Measurements from ENCODE around the gene RNMT. TPM values are rescaled to one million over a fixed set of nuclear protein-coding genes. Genes with fewer than 3 reads are reported as not detected.

Gene RNMT
- total and polyA plus RNA-seq, 2 of the 4 experiments (the other 2 are of a cell fraction), result 13.3 to 13.6 TPM

- Histone ChIP-seq H3K9ac (ENCODE audit: low read depth, low read length) (no peak overlapping the region), H3K27ac (ENCODE audit: insufficient read depth, low read length) (no peak overlapping the region), H3K14ac (replicated peaks; ENCODE audit: low read depth, low read length) (no peak overlapping the region), H2AK5ac (ENCODE audit: low read depth, low read length) (no peak overlapping the region), H4K20me1 (ENCODE audit: insufficient read depth, low read length) (peaks cover 4% of the 10 kb centered on the region), H4K8ac (ENCODE audit: low read depth in 2 of 2, low read length in 2 of 2) (no peak overlapping the region), H4K5ac (ENCODE audit: low read depth, low read length) (no peak overlapping the region), H2BK120ac (ENCODE audit: low read depth, low read length) (no peak overlapping the region), H3K4ac (ENCODE audit: low read depth, low read length) (no peak overlapping the region), H3K27me3 (ENCODE audit: control insufficient read depth, insufficient read depth, low read length) (no peaks in the 10 kb centered on the region), H3K18ac (ENCODE audit: low read depth, low read length) (no peak overlapping the region), H3K56ac (ENCODE audit: extremely low read depth, insufficient read depth, low read length) (no peak overlapping the region), H4K91ac (ENCODE audit: insufficient read depth, low read depth, low read length) (no peak overlapping the region), H2BK20ac (ENCODE audit: low read depth, low read length) (no peak overlapping the region), H2BK15ac (ENCODE audit: low read depth, low read length) (no peak overlapping the region), H3K23ac (ENCODE audit: low read depth, low read length) (no peak overlapping the region), H3K36me3 (ENCODE audit: control insufficient read depth, insufficient read depth, low read length) (no peaks in the 10 kb centered on the region), H3K9me3 (ENCODE audit: control insufficient read depth, insufficient read depth, low read length) (no peaks in the 10 kb centered on the region), H3K4me1 (ENCODE audit: control insufficient read depth, insufficient read depth, low read length) (no peaks in the 10 kb centered on the region), H3K4me2 (ENCODE audit: low read depth, low read length) (no peak overlapping the region), H2BK5ac (ENCODE audit: low read depth, low read length, poor library complexity, severe bottlenecking) (no peak overlapping the region), H3K9me1 (ENCODE audit: insufficient read depth, low read length) (no peaks in the 10 kb centered on the region), H3K79me1 (ENCODE audit: low read depth in 1 of 2, low read length in 2 of 2) (peaks cover 8 to 25% of the 10 kb centered on the region in 2 experiments; a peak in 3 of 4 replicates), H2AFZ (replicated peaks; ENCODE audit: low read length, poor library complexity) (no peak overlapping the region), H2AK9ac (replicated peaks; ENCODE audit: low read depth, low read length, poor library complexity) (no peak overlapping the region), H3K4me3 (ENCODE audit: insufficient read depth, low read depth, low read length) (no peak overlapping the region)
- 100% methylated on average over 1 of the region's 21 CpGs; no CpG with 5 or more reads in 1 of the 2 experiments for WGBS, 2 experiments (ENCODE audit: extremely low coverage in 2 of 2, insufficient read length in 1 of 2)
- DNase-seq (no peak), ATAC-seq (ENCODE audit: low read depth) (no peak)
- intact Hi-C loops (cut with micrococcal nuclease), result no loop called here
- in situ Hi-C loops (cut with MboI; ENCODE audit: low sequenced_read_pairs), result no loop called here
- no TSS peak for BruUV-seq (replicated peaks)
- ChIA-PET POLR2A (ENCODE audit: unreplicated experiment) (no interaction called here), CTCF (no interaction called here)
- TF ChIP-seq RCOR1 (IDR thresholded peaks at IDR 0.05; ENCODE audit: insufficient replicate concordance, low read length), result no peak
- no peak for TF ChIP-seq NFE2L2 (IDR thresholded peaks at IDR 0.05; ENCODE audit: low read depth, low read length)
- no peak for TF ChIP-seq MAZ (IDR thresholded peaks at IDR 0.05; ENCODE audit: borderline replicate concordance, low read depth, low read length)
- no peak for TF ChIP-seq SMC3 (IDR thresholded peaks at IDR 0.05; ENCODE audit: low read depth, low read length)
- TF ChIP-seq CEBPB (IDR thresholded peaks at IDR 0.05; ENCODE audit: low read depth, low read length), result no peak
- no peak for TF ChIP-seq ELK1 (IDR thresholded peaks at IDR 0.05; ENCODE audit: borderline replicate concordance, low read depth, low read length)
- TF ChIP-seq POLR2A (IDR thresholded peaks at IDR 0.05; ENCODE audit: low read depth, low read length), result no peak
- no peak for TF ChIP-seq RFX5 (IDR thresholded peaks at IDR 0.05; ENCODE audit: low read depth, low read length)
- dilution Hi-C loops (cut with HindIII; ENCODE audit: low sequenced_read_pairs, unreplicated experiment), result no loop called here
These were observed 38.0 kb upstream of the RNMT start for GRCh38 chr18:13688191-13689136.
